ENCODE measurements around the gene MRPL21.

The MRPL21 gene

GRCh38 chr11:68924073-68924925 lies 20.7 kb upstream of the MRPL21 start:
- Histone ChIP-seq H3K36me3 (ENCODE audit: insufficient read depth, low read length) (peaks cover 91% of the 10 kb centered on the region), H3K9me2 (ENCODE audit: low read depth, low read length) (no peaks in the 10 kb centered on the region), H3K9ac (ENCODE audit: low read length) (no peak overlapping the region)

GRCh38 chr11:68923614-68924013 lies 20.0 kb upstream of the MRPL21 start:
- no peak overlapping the region for H3K4me3 ChIP-seq (ENCODE audit: low read depth, low read length, poor library complexity, severe bottlenecking)
- H3K9me3 ChIP-seq (ENCODE audit: low read length) = peaks cover 18% of the 10 kb centered on the region
- H4K20me1 ChIP-seq (ENCODE audit: insufficient read depth, low read length) = no peaks in the 10 kb centered on the region
- no peak overlapping the region for H3K4me2 ChIP-seq (ENCODE audit: low read length)
- no peak overlapping the region for H3K27ac ChIP-seq (ENCODE audit: low read depth, low read length, poor library complexity, severe bottlenecking)
- TF ChIP-seq CTCF (IDR thresholded peaks at IDR 0.05; ENCODE audit: low read length) (no peak), EZH2 (IDR thresholded peaks at IDR 0.05; ENCODE audit: borderline replicate concordance, low read length) (no peak)
- H3K4me1 ChIP-seq (ENCODE audit: insufficient read depth, low read length, severe bottlenecking) = peaks cover 9% of the 10 kb centered on the region
- H3K27me3 ChIP-seq (ENCODE audit: insufficient read depth, low read length) = no peaks in the 10 kb centered on the region
- H3K9me2 ChIP-seq (ENCODE audit: low read depth, low read length) = no peaks in the 10 kb centered on the region
- H3F3A ChIP-seq (ENCODE audit: insufficient read depth, low read length) = no peaks in the 10 kb centered on the region
- H3K9ac ChIP-seq (ENCODE audit: low read length) = no peak overlapping the region
- peaks cover 91% of the 10 kb centered on the region for H3K36me3 ChIP-seq (ENCODE audit: insufficient read depth, low read length)
- no peaks in the 10 kb centered on the region for H3K79me2 ChIP-seq (ENCODE audit: insufficient read depth, low read length)
- no peak overlapping the region for H2AFZ ChIP-seq (ENCODE audit: low read length)

More at GRCh38 chr11:68924073-68924925, 20.7 kb upstream of the MRPL21 start:
- Histone ChIP-seq H3K4me2 (ENCODE audit: low read length) (no peak overlapping the region), H3K79me2 (ENCODE audit: insufficient read depth, low read length) (no peaks in the 10 kb centered on the region), H3F3A (ENCODE audit: insufficient read depth, low read length) (no peaks in the 10 kb centered on the region), H3K27ac (ENCODE audit: low read depth, low read length, poor library complexity, severe bottlenecking) (no peak overlapping the region), H3K27me3 (ENCODE audit: insufficient read depth, low read length) (no peaks in the 10 kb centered on the region), H2AFZ (ENCODE audit: low read length) (no peak overlapping the region), H3K9me3 (ENCODE audit: low read length) (peaks cover 18% of the 10 kb centered on the region), H3K4me1 (ENCODE audit: insufficient read depth, low read length, severe bottlenecking) (peaks cover 9% of the 10 kb centered on the region), H4K20me1 (ENCODE audit: insufficient read depth, low read length) (no peaks in the 10 kb centered on the region), H3K4me3 (ENCODE audit: low read depth, low read length, poor library complexity, severe bottlenecking) (no peak overlapping the region)
- TF ChIP-seq CTCF (IDR thresholded peaks at IDR 0.05; ENCODE audit: low read length) = no peak
- TF ChIP-seq EZH2 (IDR thresholded peaks at IDR 0.05; ENCODE audit: borderline replicate concordance, low read length) = no peak

- peaks cover 76% of the 10 kb centered on the region for H3K36me3 ChIP-seq (ENCODE audit: insufficient read depth, low read length)
- H2AFZ ChIP-seq (ENCODE audit: low read length) = no peak overlapping the region
- no peaks in the 10 kb centered on the region for H4K20me1 ChIP-seq (ENCODE audit: insufficient read depth, low read length)
- H3K79me2 ChIP-seq (ENCODE audit: insufficient read depth, low read length) = no peaks in the 10 kb centered on the region
- H3K9me2 ChIP-seq (ENCODE audit: low read depth, low read length) = no peaks in the 10 kb centered on the region
- no peaks in the 10 kb centered on the region for H3F3A ChIP-seq (ENCODE audit: insufficient read depth, low read length)
- no peak overlapping the region for H3K4me2 ChIP-seq (ENCODE audit: low read length)
- no peaks in the 10 kb centered on the region for H3K9me3 ChIP-seq (ENCODE audit: low read length)
- no peak overlapping the region for H3K27ac ChIP-seq (ENCODE audit: low read depth, low read length, poor library complexity, severe bottlenecking)
- H3K4me3 ChIP-seq (ENCODE audit: low read depth, low read length, poor library complexity, severe bottlenecking) = no peak overlapping the region
- no peaks in the 10 kb centered on the region for H3K27me3 ChIP-seq (ENCODE audit: insufficient read depth, low read length)
- TF ChIP-seq CTCF (IDR thresholded peaks at IDR 0.05; ENCODE audit: low read length) (no peak), EZH2 (IDR thresholded peaks at IDR 0.05; ENCODE audit: borderline replicate concordance, low read length) (no peak)
- no peak overlapping the region for H3K9ac ChIP-seq (ENCODE audit: low read length)
- H3K4me1 ChIP-seq (ENCODE audit: insufficient read depth, low read length, severe bottlenecking) = no peaks in the 10 kb centered on the region
Measured at GRCh38 chr11:68916439-68916838, 12.8 kb upstream of the MRPL21 start.
